ENCODE data around the gene MOB3A. TPM values are rescaled to one million over a fixed set of nuclear protein-coding genes. Genes with fewer than 3 reads are reported as not detected.
A peak's percentile ranks its signal among the peaks of the same experiment; 100 is the strongest.
"Not testable (repeated sequence)": the region's sequence is repeated elsewhere in the genome, so short reads cannot be mapped to it uniquely, and the experiment has no call there.

The MOB3A gene
- total RNA-seq, 2 donors from 2014 or later: 11.7 to 22.1 TPM

- no peak overlapping the region for H3K4me3 ChIP-seq
- intact Hi-C loops (cut with DNase I): no loop called here
- DNase-seq: peak in 1 of 4 donors; percentile 24
- H3K9me3 ChIP-seq: no peaks in the 10 kb centered on the region
- peaks cover 7% of the 10 kb centered on the region for H3K4me1 ChIP-seq
- ATAC-seq: no peak
- no peaks in the 10 kb centered on the region for H3K27me3 ChIP-seq
- TF ChIP-seq CTCF (IDR thresholded peaks at IDR 0.05) (no peak), POLR2A (IDR thresholded peaks at IDR 0.05) (no peak)
- 88 to 94% methylated on average over 28 to 50 of the region's 50 CpGs for WGBS, 2 donors
- H3K27ac ChIP-seq: no peak overlapping the region
- H3K36me3 ChIP-seq (replicated peaks in 1 of 2; ENCODE audit: insufficient read depth in 1 of 2, low read depth in 2 of 2): peaks cover 9 to 19% of the 10 kb centered on the region in 2 donors
These were observed 39.6 kb upstream of the MOB3A start for GRCh38 chr19:2135474-2136402.

GRCh38 chr19:2132731-2133490, 36.8 kb upstream of the MOB3A start:
- Histone ChIP-seq H3K27ac (no peak overlapping the region), H3K9me3 (no peaks in the 10 kb centered on the region), H3K27me3 (no peaks in the 10 kb centered on the region), H3K4me3 (no peak overlapping the region), H3K36me3 (replicated peaks in 1 of 2; ENCODE audit: insufficient read depth in 1 of 2, low read depth in 2 of 2) (peaks cover 9 to 33% of the 10 kb centered on the region in 2 donors), H3K4me1 (no peaks in the 10 kb centered on the region)
- intact Hi-C loops (cut with DNase I): no loop called here
- ATAC-seq: no peak
- WGBS, 2 donors: 91 to 92% methylated on average over 14 to 19 of the region's 19 CpGs
- TF ChIP-seq POLR2A (IDR thresholded peaks at IDR 0.05): no peak
- no peak for DNase-seq

DNA sequence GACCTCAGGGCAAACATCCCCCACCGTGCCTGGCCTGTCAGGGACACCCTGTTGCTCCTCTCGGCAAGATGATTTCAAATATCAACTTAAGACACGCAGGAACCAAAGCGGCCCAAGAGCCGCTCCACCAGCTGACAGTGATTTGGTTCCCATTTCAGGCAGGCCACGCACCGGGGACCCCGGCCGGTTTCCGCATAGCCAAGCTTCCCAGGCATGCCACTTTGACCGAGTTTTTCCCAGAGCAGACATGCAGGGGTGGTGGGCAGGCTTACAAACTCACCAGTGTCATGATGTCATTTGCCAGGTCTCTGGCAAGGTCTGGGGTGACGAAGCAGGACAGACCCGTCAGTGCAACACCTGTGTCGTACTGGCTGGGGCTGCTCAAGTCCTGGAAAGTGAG, 36.1 kb upstream of the MOB3A start:
- whole genome bisulfite sequencing, 2 donors: 92 to 96% methylated on average over 3 to 13 of the region's 14 CpGs
- no peak for TF ChIP-seq CTCF (IDR thresholded peaks at IDR 0.05)
- TF ChIP-seq POLR2A (IDR thresholded peaks at IDR 0.05): no peak
- Histone ChIP-seq H3K27ac (no peak overlapping the region), H3K4me3 (no peak overlapping the region), H3K27me3 (no peaks in the 10 kb centered on the region), H3K9me3 (no peaks in the 10 kb centered on the region), H3K36me3 (replicated peaks in 1 of 2; ENCODE audit: insufficient read depth in 1 of 2, low read depth in 2 of 2) (peaks cover 9 to 35% of the 10 kb centered on the region in 2 donors), H3K4me1 (no peaks in the 10 kb centered on the region)
- DNase-seq: no peak
- no peak for ATAC-seq
- intact Hi-C loops (cut with DNase I): no loop called here

DNA sequence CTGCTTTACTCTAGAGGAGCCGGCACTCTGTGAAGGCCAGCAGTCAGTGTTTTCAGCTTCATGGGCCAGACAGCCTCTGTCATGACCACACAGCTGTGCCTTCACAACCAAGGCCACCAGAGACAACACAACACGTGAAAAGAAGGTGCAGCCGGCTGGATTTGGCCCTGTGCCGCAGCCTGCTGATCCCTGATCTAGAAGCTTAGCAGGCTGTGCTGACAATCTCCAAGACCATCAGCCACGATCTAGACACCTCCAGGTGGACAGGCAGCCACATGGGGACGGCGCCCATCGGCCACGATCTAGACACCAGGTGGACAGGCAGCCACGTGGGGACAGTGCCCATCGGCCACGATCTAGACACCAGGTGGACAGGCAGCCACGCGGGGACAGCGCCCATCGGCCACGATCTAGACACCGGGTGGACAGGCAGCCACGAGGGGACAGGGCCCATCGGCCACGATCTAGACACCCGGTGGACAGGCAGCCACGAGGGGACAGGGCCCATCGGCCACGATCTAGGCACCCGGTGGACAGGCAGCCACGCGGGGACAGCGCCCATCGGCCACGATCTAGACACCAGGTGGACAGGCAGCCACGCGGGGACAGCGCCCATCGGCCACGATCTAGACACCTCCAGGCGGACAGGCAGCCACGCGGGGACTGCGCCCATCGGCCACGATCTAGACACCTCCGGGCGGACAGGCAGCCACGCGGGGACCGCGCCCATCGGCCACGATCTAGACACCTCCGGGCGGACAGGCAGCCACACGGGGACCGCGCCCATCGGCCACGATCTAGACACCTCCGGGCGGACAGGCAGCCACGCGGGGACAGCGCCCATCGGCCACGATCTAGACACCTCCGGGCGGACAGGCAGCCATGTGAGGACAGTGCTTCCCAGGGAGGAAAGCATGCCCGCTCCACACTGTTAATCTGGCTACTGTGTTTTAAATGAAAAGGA, 35.2 kb upstream of the MOB3A start:
- H3K4me1 ChIP-seq; ATAC-seq; DNase-seq; intact Hi-C loops (cut with DNase I); H3K27me3 ChIP-seq; H3K27ac ChIP-seq; H3K4me3 ChIP-seq; H3K9me3 ChIP-seq: not testable (repeated sequence)
- H3K36me3 ChIP-seq (replicated peaks in 1 of 2; ENCODE audit: insufficient read depth in 1 of 2, low read depth in 2 of 2): peaks cover 9 to 29% of the 10 kb centered on the region in 2 donors
- 80% methylated on average over 43 of the region's 67 CpGs; no CpG with 5 or more reads in 1 of the 2 donors for WGBS, 2 donors

GRCh38 chr19:2129892-2130770, 34.0 kb upstream of the MOB3A start:
- no peak overlapping the region for H3K4me3 ChIP-seq
- no peaks in the 10 kb centered on the region for H3K9me3 ChIP-seq
- H3K36me3 ChIP-seq (replicated peaks in 1 of 2; ENCODE audit: insufficient read depth in 1 of 2, low read depth in 2 of 2): peaks cover 9 to 30% of the 10 kb centered on the region in 2 donors
- WGBS, 2 donors: 91 to 94% methylated on average over 16 to 28 of the region's 28 CpGs
- TF ChIP-seq CTCF (IDR thresholded peaks at IDR 0.05) (no peak), POLR2A (IDR thresholded peaks at IDR 0.05) (no peak)
- ATAC-seq: no peak
- no peak overlapping the region for H3K27ac ChIP-seq
- H3K4me1 ChIP-seq: no peaks in the 10 kb centered on the region
- DNase-seq: no peak
- intact Hi-C loops (cut with DNase I): no loop called here
- no peaks in the 10 kb centered on the region for H3K27me3 ChIP-seq

Data from body of pancreas (tissue), 4 donors.